IPS-NIHi7 (cell line): ENCODE measurements around the gene ALG14.

ENCODE experiments used
- DNase-seq: peaks from one replicate; pipeline ENCODE4 v3.0.0; 2012; ENCODE audit warnings: mixed read lengths; ENCODE audit errors: extremely low spot score

Gene ALG14

DNA sequence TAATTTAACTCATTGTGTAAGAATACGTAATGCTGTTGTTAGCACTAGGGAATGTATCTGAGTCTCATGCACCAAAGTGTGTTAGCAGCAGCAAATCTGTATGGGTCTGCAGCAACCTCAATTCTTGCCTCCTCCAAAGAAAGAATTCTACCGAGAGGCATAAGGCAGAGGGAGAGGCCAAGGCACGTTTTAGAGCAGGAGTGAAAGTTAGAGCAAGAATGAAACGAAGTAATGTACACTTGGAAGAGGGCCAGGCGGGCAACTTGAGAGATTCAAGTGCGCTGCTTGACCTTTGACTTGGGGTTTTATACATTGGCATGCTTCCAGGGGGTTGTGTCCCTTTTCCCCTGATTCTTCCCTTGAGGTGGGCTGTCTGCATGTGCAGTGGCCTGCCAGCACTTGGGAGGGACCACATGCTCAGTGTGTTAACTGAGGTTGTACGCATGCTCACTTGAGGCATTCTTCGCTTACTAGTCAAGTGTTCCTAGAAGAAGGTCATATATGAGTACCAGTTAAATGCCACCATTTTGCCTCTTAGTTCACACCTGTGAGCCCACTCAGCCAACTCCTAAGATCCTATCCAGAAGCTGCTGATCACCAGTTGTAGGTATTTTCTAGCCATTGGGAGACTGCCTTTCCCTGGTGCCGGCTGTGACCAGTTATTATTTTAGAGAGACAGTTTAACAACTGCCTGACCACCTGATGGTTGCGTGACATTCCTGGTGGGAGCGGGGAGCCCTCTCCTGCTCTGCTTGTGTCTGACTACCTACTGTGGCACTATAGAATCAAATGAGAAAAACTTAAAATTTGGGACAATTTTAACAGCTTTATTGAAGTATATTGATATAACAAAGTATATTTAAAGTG is 143.2 kb downstream of the ALG14 start:
- DNase-seq, result no peak

DNA sequence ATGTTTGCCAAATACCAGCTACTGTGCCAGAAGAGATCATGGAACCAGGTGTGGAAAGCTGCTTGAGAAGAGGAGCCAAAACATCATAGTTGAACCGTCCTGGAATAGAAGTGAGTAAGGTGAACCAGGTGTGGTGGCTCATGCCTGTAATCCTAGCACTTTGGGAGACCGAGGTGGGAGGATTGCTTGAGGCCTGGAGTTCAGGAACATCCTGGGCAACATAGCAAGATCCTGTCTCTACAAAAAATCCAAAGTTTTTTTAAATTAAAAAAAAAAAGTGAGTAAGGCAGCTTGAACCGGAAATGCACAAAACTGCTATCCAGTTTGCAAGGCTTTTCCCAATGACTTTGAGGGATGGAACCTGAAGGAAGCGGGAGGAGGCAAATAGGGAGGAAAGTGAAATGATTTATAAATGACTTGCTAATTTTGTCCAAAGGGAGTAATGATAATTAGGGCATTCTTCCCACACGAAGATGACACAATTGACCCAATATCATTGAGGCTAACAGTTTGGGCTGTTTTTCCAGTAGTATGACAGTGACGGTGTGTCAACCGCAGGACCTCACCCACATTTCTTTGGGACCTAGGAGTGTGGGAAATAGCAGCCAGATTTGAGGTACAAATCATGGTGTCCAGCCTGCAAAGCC is 144.3 kb downstream of the ALG14 start:
- no peak for DNase-seq

DNA sequence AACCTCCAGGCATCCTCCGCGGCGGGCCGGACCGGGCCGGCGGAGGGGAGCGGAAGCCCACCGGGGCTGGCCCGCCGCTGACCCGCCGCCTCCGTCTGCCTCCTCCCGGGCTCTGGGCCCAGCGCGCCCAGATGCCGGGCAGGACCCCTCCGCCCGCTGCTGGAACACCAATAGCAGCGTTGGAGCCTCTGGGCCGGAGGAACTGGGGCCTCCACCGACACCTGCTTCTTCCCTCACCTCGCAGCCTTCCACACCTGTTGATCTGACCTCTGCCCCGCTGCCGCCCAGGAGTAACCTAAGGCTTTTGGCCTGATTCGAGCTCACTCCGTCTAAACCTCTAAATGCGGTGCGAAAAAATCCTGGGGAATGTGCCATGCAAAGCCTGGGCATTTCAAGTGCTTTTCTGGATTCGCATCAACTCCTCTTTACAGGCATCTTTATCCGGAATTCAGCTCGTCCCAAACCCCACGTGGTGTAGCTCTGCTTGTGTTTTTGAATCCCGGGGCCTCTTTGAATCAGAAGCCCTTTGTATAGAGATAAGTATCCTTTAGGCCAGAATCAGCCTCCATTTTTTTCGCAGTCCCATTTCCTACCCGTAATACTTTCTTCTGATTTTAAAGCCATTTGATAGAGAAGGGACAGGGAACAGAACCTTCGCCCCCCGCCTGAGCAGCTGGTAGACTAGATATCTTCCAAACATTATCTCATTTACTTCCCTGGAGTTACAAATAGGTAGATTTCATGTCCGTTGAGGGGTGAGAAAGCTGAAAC is 145.2 kb downstream of the ALG14 start:
- DNase-seq, result no peak

DNA sequence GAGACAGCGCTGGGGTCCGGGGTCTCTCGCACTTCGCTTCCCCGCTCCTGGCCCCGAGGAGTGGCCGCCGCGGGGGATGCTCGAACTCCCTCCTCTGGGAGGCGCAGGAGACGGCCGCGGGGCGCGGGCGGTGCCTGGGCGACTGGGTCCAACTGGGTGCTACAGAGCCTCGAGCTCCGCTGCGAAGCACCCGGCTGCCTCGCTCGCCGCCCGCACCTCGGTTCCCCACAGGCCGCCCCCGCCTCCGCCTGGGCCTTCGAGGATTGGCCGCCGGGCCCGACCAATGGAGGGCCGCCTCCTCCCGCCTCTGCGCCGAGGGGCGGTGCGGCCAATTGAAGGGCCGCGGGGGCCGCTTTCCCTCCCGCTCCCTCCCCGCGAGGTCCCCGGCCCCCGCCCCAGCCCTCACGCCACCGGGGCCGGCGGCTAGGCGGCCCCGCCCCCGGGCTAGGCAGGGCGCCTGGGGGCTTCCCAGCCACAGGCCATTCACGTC is 145.8 kb downstream of the ALG14 start, which contains the start of gene CNN3:
CNN3 (minus strand) TSS at position 196 of the 490 bp plus-strand sequence. CDS start 216 bp downstream, outside the sequence.
- DNase-seq, result peak; percentile 96

DNA sequence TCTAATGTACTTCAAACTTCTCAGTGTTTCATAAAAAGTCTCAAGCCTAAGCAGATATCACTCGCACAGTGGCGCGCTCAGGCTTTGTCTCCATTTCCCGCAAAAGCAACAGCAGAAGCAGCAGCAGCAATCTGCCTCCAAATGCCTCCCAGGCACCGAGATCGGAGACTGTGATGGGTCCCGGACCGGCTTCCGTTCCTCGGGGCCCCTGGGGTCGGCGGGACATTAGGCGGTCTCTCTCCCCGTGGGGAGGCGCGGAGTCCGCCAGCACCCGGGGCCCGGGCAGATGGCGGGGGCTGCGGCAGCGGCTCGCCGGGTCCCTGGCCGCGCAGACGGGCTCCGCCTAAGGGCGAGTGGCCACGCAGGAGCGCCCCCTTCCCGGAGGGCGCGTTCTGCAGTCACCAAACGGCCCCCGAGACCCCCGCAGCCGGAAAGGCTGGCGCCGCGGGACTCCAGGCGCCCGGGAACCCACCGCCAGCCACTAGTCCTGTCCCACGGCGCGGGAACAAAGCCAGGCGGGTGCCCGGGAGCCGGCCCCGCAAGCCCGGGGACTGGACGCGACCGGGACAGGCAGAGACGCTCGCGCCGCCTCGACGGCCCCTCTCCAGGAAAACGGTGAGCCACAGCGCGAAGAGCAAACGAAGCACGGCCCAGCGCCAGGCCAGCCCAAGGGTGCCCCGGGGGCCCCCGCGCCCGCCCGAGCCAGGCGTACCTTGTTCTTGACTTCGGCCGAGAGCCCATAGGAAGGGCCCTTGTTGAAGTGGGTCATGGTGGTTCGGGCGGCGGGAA is 146.4 kb downstream of the ALG14 start:
- DNase-seq, result peak; percentile 51

DNA sequence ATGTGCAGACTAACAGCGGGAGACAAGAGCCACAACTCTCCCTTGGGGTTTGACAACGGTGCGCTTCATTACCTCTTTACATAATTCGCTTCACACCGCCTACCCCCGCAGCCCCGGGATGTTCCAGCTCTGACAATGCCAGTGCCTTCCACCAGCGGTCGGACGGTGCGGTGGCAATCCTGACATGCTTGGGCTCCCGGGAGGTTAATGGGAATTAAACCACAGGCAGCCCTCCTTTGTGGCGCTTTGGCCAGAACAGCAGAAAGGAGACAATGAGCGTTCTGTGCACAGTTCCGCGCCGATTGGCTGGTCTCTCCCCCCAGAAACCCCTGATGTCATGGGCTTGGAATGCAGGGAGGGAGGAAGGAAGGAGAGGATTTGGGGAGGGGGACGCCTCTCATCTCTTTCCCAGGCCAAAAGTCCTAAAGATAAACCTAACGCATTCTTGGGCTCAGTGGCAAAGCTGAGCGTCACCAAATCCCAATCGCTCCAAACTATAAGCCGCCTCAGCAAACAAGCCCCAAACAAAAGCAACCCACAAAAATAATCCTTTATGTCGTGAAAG is 147.1 kb downstream of the ALG14 start:
- DNase-seq, result peak; percentile 87

DNA sequence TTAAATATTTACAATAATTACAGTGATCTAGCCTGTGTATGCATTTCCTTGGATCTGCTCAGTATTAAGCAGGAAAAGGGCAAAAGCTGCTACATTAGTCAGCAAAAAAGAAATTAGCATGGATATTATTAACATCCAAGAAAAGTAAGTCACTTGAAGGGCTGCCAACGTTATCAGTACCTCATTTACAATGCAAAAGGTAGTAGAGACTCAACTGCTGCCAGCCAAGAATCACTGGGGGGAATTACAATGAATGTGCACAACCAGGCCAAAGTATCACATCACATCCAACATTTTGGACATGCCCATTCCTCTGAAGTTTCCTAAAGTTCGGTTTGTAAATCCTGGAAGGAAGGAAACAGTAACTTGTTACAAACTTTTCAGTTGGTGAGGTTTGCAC is 147.7 kb downstream of the ALG14 start:
- no peak for DNase-seq
